AG04449 (cell line): ENCODE results near the gene SLAIN2.
"Not testable (repeated sequence)": the region's sequence is repeated elsewhere in the genome, so short reads cannot be mapped to it uniquely, and the experiment has no call there.

Source experiments
- CTCF ChIA-PET: fragments of 350-600 bp; formaldehyde crosslinking; extraction: SDS; loops from one replicate; lab custom pipeline; 2021; ENCODE audit warnings: antibody characterized with exemption; lab: Yijun Ruan, JAX
- POLR2A ChIA-PET: fragments of 400-600, 350-600 bp; formaldehyde crosslinking; extraction: SDS; loops from one replicate; lab custom pipeline; 2020; ENCODE audit warnings: antibody characterized with exemption, inconsistent platforms; lab: Yijun Ruan, JAX
- DNase-seq: peaks from one replicate; pipeline ENCODE4 v3.0.0-alpha.2; 2010; ENCODE audit warnings: low read depth, low spot score
- H3K4me3 ChIP-seq: 2 replicates; pipeline ENCODE4 v1.5.1; 2011; ENCODE audit warnings: low read depth, mild to moderate bottlenecking, control low read depth, low read length
- CTCF ChIP-seq: IDR thresholded peaks from one replicate; pipeline ENCODE4 v1.5.1; 2011; ENCODE audit warnings: mild to moderate bottlenecking, moderate library complexity, low read length, control low read depth, inconsistent platforms; ENCODE audit not compliant: insufficient read depth; ENCODE audit errors: missing control alignments

Gene SLAIN2

DNA sequence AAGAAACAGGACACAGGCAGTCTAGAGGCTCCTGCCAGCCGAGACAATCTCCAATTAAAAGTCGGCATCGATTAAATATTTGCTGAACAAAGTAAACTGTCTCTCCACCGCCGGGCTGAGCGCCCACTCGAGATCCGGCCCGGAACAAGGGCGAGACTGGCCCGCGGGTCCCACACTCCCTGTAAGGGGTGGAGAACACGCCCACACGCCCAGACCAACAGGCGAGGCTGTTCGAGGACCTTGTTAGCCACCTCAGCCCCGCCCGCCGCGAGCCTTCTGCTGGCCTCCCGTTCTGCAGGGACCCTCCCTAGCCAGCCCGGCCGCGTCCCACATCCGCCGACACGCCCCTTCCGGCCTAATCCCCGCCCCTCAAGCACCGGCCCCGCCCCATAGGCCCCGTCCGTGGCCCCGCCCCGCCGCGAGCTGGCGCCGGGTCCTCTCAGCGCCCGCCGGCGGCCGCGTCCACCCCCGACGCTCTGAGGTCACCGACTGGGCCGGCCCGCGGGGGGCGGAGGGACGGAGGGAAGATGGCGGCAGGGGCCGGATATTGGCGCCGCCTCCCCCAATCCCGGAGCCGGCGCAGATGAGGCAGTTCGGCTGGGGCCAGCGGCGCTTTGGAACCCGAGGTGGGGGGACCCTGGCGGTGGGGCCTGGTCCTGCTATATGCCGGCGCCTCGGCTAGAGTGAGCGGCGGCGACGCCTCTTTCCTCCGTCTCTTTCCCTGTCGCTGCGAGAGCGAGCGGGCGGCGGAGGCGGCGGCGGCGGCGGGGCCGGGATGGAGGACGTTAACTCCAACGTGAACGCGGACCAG lies at the start of gene SLAIN2:
Gene SLAIN2, plus strand, starts transcription at position 565 of the 811 bp plus-strand sequence. Its CDS starts 211 bp downstream, at position 776.
- CTCF ChIA-PET: interaction anchor here (0.8 to 1.6 kb wide), 3 partner anchors 12 to 31 kb away, joined by 3 to 5 read pairs (median 3); no protein-coding TSS in a partner anchor
- H3K4me3 ChIP-seq: peak within 1 kb of the TSS; percentile 80
- peak; percentile 58 for TF ChIP-seq CTCF
- POLR2A ChIA-PET: interaction anchor here (0.6 to 1.5 kb wide), 5 partner anchors 8 to 16 kb away, joined by 3 to 6 read pairs (median 3); no protein-coding TSS in a partner anchor
- peak; percentile 83 for DNase-seq

- POLR2A ChIA-PET, CTCF ChIA-PET, H3K4me3 ChIP-seq, DNase-seq: not testable (repeated sequence)
These were observed 49.0 kb upstream of the SLAIN2 start for GRCh38 chr4:48292218-48292790.

GRCh38 chr4:48295116-48295515 lies 46.2 kb upstream of the SLAIN2 start:
- no peak for DNase-seq
- ChIA-PET POLR2A (no interaction called here), CTCF (interaction anchor here (1.4 kb wide), 1 partner anchor 16 kb away, joined by 3 read pairs; no protein-coding TSS in a partner anchor)
- no peak overlapping the region for H3K4me3 ChIP-seq
- TF ChIP-seq CTCF: no peak

DNA sequence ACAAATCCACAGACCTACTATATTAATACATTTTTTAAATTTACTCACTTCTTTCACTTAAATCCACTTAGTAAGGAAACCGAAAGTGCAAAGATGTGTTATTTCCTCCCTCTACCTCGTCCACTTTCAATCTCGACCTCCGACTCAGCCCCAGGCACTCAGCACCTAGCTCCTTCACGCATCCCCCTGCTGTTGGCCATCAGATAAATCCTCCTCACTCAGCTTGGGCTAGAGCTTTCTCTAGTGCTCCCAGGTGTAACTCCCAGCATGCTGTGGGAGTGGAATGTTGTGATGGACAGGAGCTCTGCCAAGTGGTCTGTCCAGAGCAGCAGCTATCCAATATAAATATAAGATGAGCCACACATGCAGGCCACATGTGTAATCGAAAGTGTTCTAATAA lies 45.0 kb upstream of the SLAIN2 start:
- DNase-seq: no peak
- TF ChIP-seq CTCF: no peak
- no peak overlapping the region for H3K4me3 ChIP-seq
- CTCF ChIA-PET: no interaction called here
- POLR2A ChIA-PET: no interaction called here

DNA sequence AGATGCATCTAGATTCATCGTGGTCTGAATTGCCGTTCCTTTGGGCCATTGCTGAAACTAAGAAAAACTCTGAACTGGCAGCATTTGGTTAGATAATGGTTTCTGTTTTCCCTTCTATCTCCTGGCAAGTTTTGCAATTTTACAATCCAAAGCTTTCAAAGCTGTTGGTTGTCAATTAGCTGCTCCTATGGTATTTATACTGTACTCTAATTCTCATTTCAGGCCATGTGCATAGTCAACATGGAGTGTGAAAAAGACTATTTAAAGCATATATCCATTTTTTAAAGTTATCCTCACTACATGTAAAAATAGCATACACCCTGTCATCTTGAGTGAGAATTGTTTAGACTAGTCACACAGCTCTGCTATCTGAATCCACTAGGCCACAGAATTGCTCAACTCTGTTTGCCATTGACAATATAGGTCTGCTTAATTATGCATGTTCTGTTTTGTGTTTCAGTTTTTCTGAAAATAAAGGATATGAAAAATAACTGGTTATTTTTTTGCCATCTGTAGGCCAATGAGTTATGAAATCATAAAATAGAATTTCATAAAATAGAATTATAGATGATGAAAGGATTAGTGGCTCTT lies 44.0 kb upstream of the SLAIN2 start:
- no peak for TF ChIP-seq CTCF
- H3K4me3 ChIP-seq: no peak overlapping the region
- POLR2A ChIA-PET: no interaction called here
- no peak for DNase-seq
- CTCF ChIA-PET: interaction anchor here (1.2 kb wide), 1 partner anchor 7 kb away, joined by 4 read pairs; no protein-coding TSS in a partner anchor

DNA sequence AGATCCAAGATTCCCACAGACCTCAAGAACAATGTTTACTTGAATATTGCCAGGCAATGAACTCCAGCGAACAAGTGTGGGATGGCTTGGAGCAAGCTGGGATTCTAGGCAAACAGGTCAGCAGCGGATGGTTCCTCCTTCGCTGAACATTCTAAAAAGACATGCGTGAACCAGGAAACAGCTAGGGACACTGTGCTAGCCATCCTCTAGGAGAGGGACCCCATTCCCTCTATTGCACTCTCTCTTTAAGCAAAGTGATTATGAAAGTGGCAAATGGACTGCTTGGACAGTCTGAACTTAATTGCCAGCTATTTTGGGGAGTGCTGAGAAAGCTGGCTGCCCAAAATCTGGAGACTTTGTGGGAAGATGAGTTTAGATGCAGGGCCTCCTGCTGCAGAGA lies 41.8 kb upstream of the SLAIN2 start:
- DNase-seq: no peak
- ChIA-PET POLR2A (no interaction called here), CTCF (interaction anchor here (1.5 kb wide), 1 partner anchor 11 kb away, joined by 3 read pairs; no protein-coding TSS in a partner anchor)
- H3K4me3 ChIP-seq: no peak overlapping the region
- TF ChIP-seq CTCF: no peak
